HG03108 (cell line): Measurements from ENCODE around the gene MAMDC2.

Source experiments
- ATAC-seq: cut with Tn5 transposase; IDR thresholded peaks from one replicate; pipeline ENCODE4 v1.9.1; 2021; ENCODE audit warnings: moderate library complexity; ENCODE audit not compliant: unreplicated experiment

Gene MAMDC2

GRCh38 chr9:70257991-70258691 is 214.5 kb downstream of the MAMDC2 start:
- peak; percentile 28 for ATAC-seq

- ATAC-seq: peak; percentile 75
These were observed 215.3 kb downstream of the MAMDC2 start, which contains the start of gene SMC5 for GRCh38 chr9:70258692-70259511. Gene SMC5, plus strand, starts transcription at chr9:70258978. Its CDS starts 101 bp downstream, at chr9:70259079.

GRCh38 chr9:70259512-70259802 is 215.8 kb downstream of the MAMDC2 start:
- no peak for ATAC-seq

- ATAC-seq: no peak
These were observed 216.4 kb downstream of the MAMDC2 start for GRCh38 chr9:70260007-70260443.

- ATAC-seq: peak; percentile 26
These were observed 217.0 kb downstream of the MAMDC2 start for GRCh38 chr9:70260606-70261005.

GRCh38 chr9:70261131-70261870 is 217.7 kb downstream of the MAMDC2 start:
- ATAC-seq: no peak

GRCh38 chr9:70262366-70262765 is 218.7 kb downstream of the MAMDC2 start:
- ATAC-seq: no peak

- ATAC-seq: no peak
These were observed 219.3 kb downstream of the MAMDC2 start for GRCh38 chr9:70262948-70263347.

- ATAC-seq: no peak
These were observed 219.8 kb downstream of the MAMDC2 start for GRCh38 chr9:70263421-70263820.
